Common myeloid progenitor, CD34-positive (primary cell): ENCODE results near the gene SLC39A5.

ENCODE experiments used
- CTCF ChIA-PET: fragments of 350-600 bp; sonication (Branson Sonifier 250); formaldehyde crosslinking; loops from one replicate; lab custom pipeline; 2021; ENCODE audit warnings: antibody characterized with exemption; lab: Charles Lee
- POLR2A ChIA-PET: fragments of 350-600 bp; sonication (Branson Sonifier 250); formaldehyde crosslinking; loops from one replicate; lab custom pipeline; 2021; ENCODE audit warnings: antibody characterized with exemption; lab: Charles Lee
- DNase-seq, 3 donors: peaks; one replicate each; pipeline versions ENCODE4 v3.0.0 to v3.0.0-alpha.2; 2013
- H3K27ac ChIP-seq, 2 experiments: 1 replicate in 1 of 2; 2 replicates in 1 of 2; pipeline ENCODE4 v1.7.0; 2013; ENCODE audit warnings: inconsistent platforms in 2 of 2, low read length in 2 of 2, mild to moderate bottlenecking in 2 of 2, low read depth in 1 of 2, moderate library complexity in 1 of 2; ENCODE audit not compliant: severe bottlenecking in 2 of 2, insufficient read depth in 1 of 2, poor library complexity in 1 of 2
- H3K27me3 ChIP-seq, 5 experiments: replicated peaks in 2 of 5; 1 replicate in 3 of 5; 2 replicates in 2 of 5; pipeline versions ENCODE4 v1.6.1 to v1.7.0; 2013; ENCODE audit warnings: low read length in 4 of 5, mild to moderate bottlenecking in 2 of 5, moderate library complexity in 2 of 5, inconsistent platforms in 1 of 5; ENCODE audit not compliant: insufficient read depth in 5 of 5, control insufficient read depth in 4 of 5
- H3K36me3 ChIP-seq, 4 experiments: 1 replicate in 2 of 4; 2 replicates in 2 of 4; pipeline versions ENCODE4 v1.6.1 to v1.7.0; 2013; ENCODE audit warnings: low read length in 3 of 4, control low read depth in 1 of 4, mild to moderate bottlenecking in 1 of 4; ENCODE audit not compliant: control insufficient read depth in 4 of 4, insufficient read depth in 4 of 4
- H3K4me1 ChIP-seq, 4 experiments: 1 replicate in 3 of 4; 2 replicates in 1 of 4; pipeline versions ENCODE4 v1.6.1 to v1.7.1; 2013; ENCODE audit warnings: low read length in 3 of 4, mild to moderate bottlenecking in 3 of 4, control low read depth in 1 of 4, inconsistent platforms in 1 of 4, moderate library complexity in 1 of 4; ENCODE audit not compliant: control insufficient read depth in 4 of 4, insufficient read depth in 4 of 4; ENCODE audit errors: control extremely low read depth in 1 of 4
- H3K4me3 ChIP-seq, 7 experiments: 1 replicate in 4 of 7; 2 replicates in 3 of 7; pipeline versions ENCODE4 v1.5.1 to v1.7.0; 2013; ENCODE audit warnings: mild to moderate bottlenecking in 7 of 7, low read length in 6 of 7, moderate library complexity in 6 of 7, inconsistent platforms in 2 of 7, low read depth in 2 of 7, control low read depth in 1 of 7; ENCODE audit not compliant: insufficient read depth in 4 of 7, control insufficient read depth in 1 of 7; ENCODE audit errors: extremely low read depth in 1 of 7
- H3K9me3 ChIP-seq, 5 experiments: 1 replicate in 4 of 5; 2 replicates in 1 of 5; pipeline versions ENCODE4 v1.6.1 to v1.7.1; 2013; ENCODE audit warnings: low read length in 4 of 5, mild to moderate bottlenecking in 2 of 5, inconsistent platforms in 1 of 5, low read depth in 1 of 5, moderate library complexity in 1 of 5; ENCODE audit not compliant: control insufficient read depth in 4 of 5, insufficient read depth in 2 of 5; ENCODE audit errors: control extremely low read depth in 1 of 5
- WGBS: methylation state at CpG from one replicate; pipeline ENCODE4 v1.1.5; 2013; ENCODE audit not compliant: insufficient coverage; 5-methylcytosine and 5-hydroxymethylcytosine counted together

Gene SLC39A5

GRCh38 chr12:56221232-56221756 is 8.6 kb upstream of the SLC39A5 start:
- Histone ChIP-seq H3K4me1 (peaks cover 9 to 49% (median 42%) of the 10 kb centered on the region in 4 experiments), H3K9me3 (no peaks in the 10 kb centered on the region), H3K27me3 (no peaks in the 10 kb centered on the region), H3K27ac (peak overlapping the region; percentile 98 to 99), H3K4me3 (peak overlapping the region; percentile 73 to 99 (median 94)), H3K36me3 (peaks cover 2 to 6% (median 4%) of the 10 kb centered on the region in 4 experiments)
- DNase-seq, result peak in 2 of 3 donors; percentile 20 to 33
- ChIA-PET CTCF (interaction anchor here (0.7 to 4.3 kb wide), 13 partner anchors 12 to 175 kb away, joined by 3 to 103 read pairs (median 5); partner anchors contain the start of genes ANKRD52, ESYT1, SMARCC2 and ZC3H10), POLR2A (interaction anchor here (0.9 to 2.9 kb wide), 9 partner anchors 13 to 116 kb away, joined by 3 to 21 read pairs (median 5); partner anchors contain the start of genes ANKRD52, ESYT1, MYL6B and PA2G4)
- 1% methylated on average over 13 of the region's 21 CpGs for WGBS

GRCh38 chr12:56221757-56222530 is 7.9 kb upstream of the SLC39A5 start, which contains the start of gene RNF41:
RNF41 (minus strand) TSS chr12:56221922; CDS start chr12:56214047, 7,875 bp downstream.
- Histone ChIP-seq H3K4me1 (peaks cover 9 to 49% (median 42%) of the 10 kb centered on the region in 4 experiments), H3K4me3 (peak within 1 kb of the TSS; percentile 73 to 99 (median 94)), H3K9me3 (no peaks in the 10 kb centered on the region), H3K27me3 (no peaks in the 10 kb centered on the region), H3K27ac (peak within 1 kb of the TSS; percentile 98 to 99), H3K36me3 (peaks cover 0 to 4% (median 2%) of the 10 kb centered on the region in 4 experiments)
- ChIA-PET CTCF (interaction anchor here (0.7 to 4.3 kb wide), 20 partner anchors 8 to 242 kb away, joined by 3 to 103 read pairs (median 4); partner anchors contain the start of genes ANKRD52, ESYT1, SMARCC2 and ZC3H10), POLR2A (interaction anchor here (0.5 to 2.9 kb wide), 17 partner anchors 14 to 411 kb away, joined by 3 to 21 read pairs (median 4); partner anchors contain the start of genes ANKRD52, ESYT1, MYL6B and PA2G4)
- WGBS, result 0% methylated on average over 20 of the region's 42 CpGs
- DNase-seq, result peak; percentile 91 to 95 (median 94)

GRCh38 chr12:56222531-56222895 is 7.3 kb upstream of the SLC39A5 start:
- no peak for DNase-seq
- CTCF ChIA-PET, result interaction anchor here (0.9 to 4.3 kb wide), 15 partner anchors 9 to 241 kb away, joined by 3 to 103 read pairs (median 5); partner anchors contain the start of genes ANKRD52, ESYT1, SMARCC2 and ZC3H10
- Histone ChIP-seq H3K27ac (peak overlapping the region; percentile 98 to 99), H3K4me1 (peaks cover 9 to 49% (median 42%) of the 10 kb centered on the region in 4 experiments), H3K27me3 (no peaks in the 10 kb centered on the region), H3K9me3 (no peaks in the 10 kb centered on the region), H3K4me3 (peak overlapping the region; percentile 73 to 99 (median 94)), H3K36me3 (peaks cover 0 to 7% (median 3%) of the 10 kb centered on the region in 4 experiments)
- WGBS, result no CpG with 5 or more reads among the region's 4 CpGs
- POLR2A ChIA-PET, result interaction anchor here (0.8 to 2.9 kb wide), 9 partner anchors 15 to 112 kb away, joined by 4 to 21 read pairs (median 4); partner anchors contain the start of genes ESYT1, MYL6B, SMARCC2 and ZC3H10

GRCh38 chr12:56223571-56224101 is 6.2 kb upstream of the SLC39A5 start:
- 17% methylated on average over 9 of the region's 15 CpGs for WGBS
- POLR2A ChIA-PET, result interaction anchor here (0.6 to 1.2 kb wide), 2 partner anchors 21 to 35 kb away, joined by 3 to 4 read pairs; partner anchors contain the start of gene SMARCC2
- CTCF ChIA-PET, result interaction anchor here (0.6 to 4.3 kb wide), 7 partner anchors 13 to 240 kb away, joined by 3 to 103 read pairs (median 24); partner anchors contain the start of genes ANKRD52, SMARCC2 and ZC3H10
- Histone ChIP-seq H3K27ac (peak overlapping the region in 1 of 2 experiments; percentile 69), H3K4me1 (peaks cover 9 to 49% (median 42%) of the 10 kb centered on the region in 4 experiments), H3K36me3 (peaks cover 0 to 7% (median 4%) of the 10 kb centered on the region in 4 experiments), H3K9me3 (no peaks in the 10 kb centered on the region), H3K4me3 (peak overlapping the region in 6 of 7 experiments; percentile 52 to 89 (median 85)), H3K27me3 (no peaks in the 10 kb centered on the region)
- peak in 1 of 3 donors; percentile 6 for DNase-seq

GRCh38 chr12:56224102-56224701 is 5.6 kb upstream of the SLC39A5 start, which contains the start of gene NABP2:
NABP2 (plus strand) TSS chr12:56224342; CDS start chr12:56224857, 515 bp downstream.
- Histone ChIP-seq H3K4me1 (peaks cover 9 to 49% (median 42%) of the 10 kb centered on the region in 4 experiments), H3K4me3 (peak within 1 kb of the TSS; percentile 37 to 89 (median 83)), H3K27me3 (no peaks in the 10 kb centered on the region), H3K27ac (peak within 1 kb of the TSS in 1 of 2 experiments; percentile 83), H3K36me3 (peaks cover 0 to 9% (median 5%) of the 10 kb centered on the region in 4 experiments), H3K9me3 (no peaks in the 10 kb centered on the region)
- DNase-seq, result peak; percentile 96
- CTCF ChIA-PET, result interaction anchor here (4.3 to 4.6 kb wide), 2 partner anchors 17 to 33 kb away, joined by 24 to 39 read pairs; partner anchors contain the start of gene ANKRD52
- POLR2A ChIA-PET, result no interaction called here
- WGBS, result under 1% methylated on average over 33 of the region's 41 CpGs

- Histone ChIP-seq H3K9me3 (no peaks in the 10 kb centered on the region), H3K27me3 (no peaks in the 10 kb centered on the region), H3K36me3 (peaks cover 0 to 9% (median 6%) of the 10 kb centered on the region in 4 experiments), H3K27ac (peak overlapping the region in 1 of 2 experiments; percentile 83), H3K4me1 (peaks cover 9 to 44% (median 39%) of the 10 kb centered on the region in 4 experiments), H3K4me3 (peak overlapping the region in 6 of 7 experiments; percentile 75 to 89 (median 85))
- peak in 1 of 3 donors; percentile 11 for DNase-seq
- CTCF ChIA-PET, result interaction anchor here (0.7 to 4.6 kb wide), 4 partner anchors 18 to 107 kb away, joined by 3 to 39 read pairs (median 3); partner anchors contain the start of gene ZC3H10
- WGBS, result 87% methylated on average over 8 of the region's 11 CpGs
- POLR2A ChIA-PET, result no interaction called here
These were observed 4.9 kb upstream of the SLC39A5 start for GRCh38 chr12:56224954-56225353.
